GM12878 (cell line): ENCODE results near the gene PRR3.

Experiments
- BHLHE40 ChIP-seq, 2 experiments: fragments of 450-650 bp in 1 of 2; IDR thresholded peaks; 2 replicates each; pipeline ENCODE4 v1.6.1; 2011 to 2017; ENCODE audit warnings: low read depth in 2 of 2, borderline replicate concordance in 1 of 2, improper control_type of control experiment in 1 of 2, low read length in 1 of 2, mild to moderate bottlenecking in 1 of 2
- EZH2 ChIP-seq: IDR thresholded peaks from 2 replicates; pipeline ENCODE4 v1.6.1; 2012; ENCODE audit warnings: low read depth, mild to moderate bottlenecking, control low read depth, inconsistent platforms, low read length, borderline replicate concordance; ENCODE audit not compliant: control insufficient read depth
- POLR2AphosphoS5 ChIP-seq: IDR thresholded peaks from 2 replicates; pipeline ENCODE4 v1.6.1; 2011; ENCODE audit warnings: mild to moderate bottlenecking, low read length, inconsistent platforms
- SPI1 ChIP-seq: IDR thresholded peaks from 2 replicates; pipeline ENCODE4 v1.6.1; 2011; ENCODE audit warnings: low read depth, mild to moderate bottlenecking, low read length, moderate library complexity, borderline replicate concordance; ENCODE audit not compliant: insufficient read depth
- TCF12 ChIP-seq: IDR thresholded peaks from 2 replicates; pipeline ENCODE4 v1.6.1; 2011; ENCODE audit warnings: low read depth, mild to moderate bottlenecking, low read length
- TF ChIP-seq, protein P1 (sequence below): fragments of 450-650 bp; formaldehyde crosslinking; IDR thresholded peaks from 2 replicates; pipeline ENCODE4 v1.5.0; 2022; ENCODE audit warnings: mild to moderate bottlenecking, missing genetic modification characterization
- TF ChIP-seq, protein P2 (sequence below): IDR thresholded peaks from 2 replicates; pipeline ENCODE4 v1.6.1; 2012; ENCODE audit warnings: improper control_type of control experiment, low read depth, low read length; ENCODE audit not compliant: insufficient replicate concordance
- TF ChIP-seq, protein P3 (sequence below), 3 experiments: IDR thresholded peaks in 2 of 3; conservative IDR thresholded peaks in 1 of 3; 2 replicates each; pipeline ENCODE4 v1.5.1; 2011; ENCODE audit warnings: low read depth in 3 of 3, low read length in 3 of 3, mild to moderate bottlenecking in 3 of 3, control low read depth in 2 of 3, moderate library complexity in 2 of 3, inconsistent platforms in 1 of 3, mixed read lengths in 1 of 3; ENCODE audit not compliant: control insufficient read depth in 2 of 3, insufficient read depth in 1 of 3; ENCODE audit errors: extremely low read depth in 1 of 3

DNA sequence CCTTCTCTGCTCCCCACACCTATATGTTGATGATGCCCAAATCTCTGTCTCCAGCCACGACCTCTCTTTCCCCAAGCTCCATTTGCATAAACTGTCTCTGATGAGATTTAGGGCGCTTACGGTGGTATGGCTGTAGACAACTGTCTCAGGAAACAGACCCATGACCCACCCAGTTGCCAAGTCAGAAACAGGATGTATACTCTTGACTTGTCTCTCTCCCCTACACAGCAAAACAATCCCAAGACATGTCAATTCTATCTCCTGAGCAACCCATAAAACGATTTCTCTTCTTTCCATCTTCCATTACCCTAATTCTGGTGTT is 14.7 kb upstream of the PRR3 start:
- TF ChIP-seq, protein P1, sequence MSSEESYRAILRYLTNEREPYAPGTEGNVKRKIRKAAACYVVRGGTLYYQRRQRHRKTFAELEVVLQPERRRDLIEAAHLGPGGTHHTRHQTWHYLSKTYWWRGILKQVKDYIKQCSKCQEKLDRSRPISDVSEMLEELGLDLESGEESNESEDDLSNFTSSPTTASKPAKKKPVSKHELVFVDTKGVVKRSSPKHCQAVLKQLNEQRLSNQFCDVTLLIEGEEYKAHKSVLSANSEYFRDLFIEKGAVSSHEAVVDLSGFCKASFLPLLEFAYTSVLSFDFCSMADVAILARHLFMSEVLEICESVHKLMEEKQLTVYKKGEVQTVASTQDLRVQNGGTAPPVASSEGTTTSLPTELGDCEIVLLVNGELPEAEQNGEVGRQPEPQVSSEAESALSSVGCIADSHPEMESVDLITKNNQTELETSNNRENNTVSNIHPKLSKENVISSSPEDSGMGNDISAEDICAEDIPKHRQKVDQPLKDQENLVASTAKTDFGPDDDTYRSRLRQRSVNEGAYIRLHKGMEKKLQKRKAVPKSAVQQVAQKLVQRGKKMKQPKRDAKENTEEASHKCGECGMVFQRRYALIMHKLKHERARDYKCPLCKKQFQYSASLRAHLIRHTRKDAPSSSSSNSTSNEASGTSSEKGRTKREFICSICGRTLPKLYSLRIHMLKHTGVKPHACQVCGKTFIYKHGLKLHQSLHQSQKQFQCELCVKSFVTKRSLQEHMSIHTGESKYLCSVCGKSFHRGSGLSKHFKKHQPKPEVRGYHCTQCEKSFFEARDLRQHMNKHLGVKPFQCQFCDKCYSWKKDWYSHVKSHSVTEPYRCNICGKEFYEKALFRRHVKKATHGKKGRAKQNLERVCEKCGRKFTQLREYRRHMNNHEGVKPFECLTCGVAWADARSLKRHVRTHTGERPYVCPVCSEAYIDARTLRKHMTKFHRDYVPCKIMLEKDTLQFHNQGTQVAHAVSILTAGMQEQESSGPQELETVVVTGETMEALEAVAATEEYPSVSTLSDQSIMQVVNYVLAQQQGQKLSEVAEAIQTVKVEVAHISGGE (CRISPR knock-in tag) = no peak
- TF ChIP-seq, protein P2, sequence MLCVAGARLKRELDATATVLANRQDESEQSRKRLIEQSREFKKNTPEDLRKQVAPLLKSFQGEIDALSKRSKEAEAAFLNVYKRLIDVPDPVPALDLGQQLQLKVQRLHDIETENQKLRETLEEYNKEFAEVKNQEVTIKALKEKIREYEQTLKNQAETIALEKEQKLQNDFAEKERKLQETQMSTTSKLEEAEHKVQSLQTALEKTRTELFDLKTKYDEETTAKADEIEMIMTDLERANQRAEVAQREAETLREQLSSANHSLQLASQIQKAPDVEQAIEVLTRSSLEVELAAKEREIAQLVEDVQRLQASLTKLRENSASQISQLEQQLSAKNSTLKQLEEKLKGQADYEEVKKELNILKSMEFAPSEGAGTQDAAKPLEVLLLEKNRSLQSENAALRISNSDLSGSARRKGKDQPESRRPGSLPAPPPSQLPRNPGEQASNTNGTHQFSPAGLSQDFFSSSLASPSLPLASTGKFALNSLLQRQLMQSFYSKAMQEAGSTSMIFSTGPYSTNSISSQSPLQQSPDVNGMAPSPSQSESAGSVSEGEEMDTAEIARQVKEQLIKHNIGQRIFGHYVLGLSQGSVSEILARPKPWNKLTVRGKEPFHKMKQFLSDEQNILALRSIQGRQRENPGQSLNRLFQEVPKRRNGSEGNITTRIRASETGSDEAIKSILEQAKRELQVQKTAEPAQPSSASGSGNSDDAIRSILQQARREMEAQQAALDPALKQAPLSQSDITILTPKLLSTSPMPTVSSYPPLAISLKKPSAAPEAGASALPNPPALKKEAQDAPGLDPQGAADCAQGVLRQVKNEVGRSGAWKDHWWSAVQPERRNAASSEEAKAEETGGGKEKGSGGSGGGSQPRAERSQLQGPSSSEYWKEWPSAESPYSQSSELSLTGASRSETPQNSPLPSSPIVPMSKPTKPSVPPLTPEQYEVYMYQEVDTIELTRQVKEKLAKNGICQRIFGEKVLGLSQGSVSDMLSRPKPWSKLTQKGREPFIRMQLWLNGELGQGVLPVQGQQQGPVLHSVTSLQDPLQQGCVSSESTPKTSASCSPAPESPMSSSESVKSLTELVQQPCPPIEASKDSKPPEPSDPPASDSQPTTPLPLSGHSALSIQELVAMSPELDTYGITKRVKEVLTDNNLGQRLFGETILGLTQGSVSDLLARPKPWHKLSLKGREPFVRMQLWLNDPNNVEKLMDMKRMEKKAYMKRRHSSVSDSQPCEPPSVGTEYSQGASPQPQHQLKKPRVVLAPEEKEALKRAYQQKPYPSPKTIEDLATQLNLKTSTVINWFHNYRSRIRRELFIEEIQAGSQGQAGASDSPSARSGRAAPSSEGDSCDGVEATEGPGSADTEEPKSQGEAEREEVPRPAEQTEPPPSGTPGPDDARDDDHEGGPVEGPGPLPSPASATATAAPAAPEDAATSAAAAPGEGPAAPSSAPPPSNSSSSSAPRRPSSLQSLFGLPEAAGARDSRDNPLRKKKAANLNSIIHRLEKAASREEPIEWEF = no peak
- TF ChIP-seq BHLHE40 (IDR thresholded peaks at IDR 0.05; ENCODE audit: borderline replicate concordance in 1 of 2, low read depth in 2 of 2, low read length in 1 of 2) = no peak
- no peak for TF ChIP-seq TCF12
- no peak for TF ChIP-seq EZH2
- TF ChIP-seq, protein P3, sequence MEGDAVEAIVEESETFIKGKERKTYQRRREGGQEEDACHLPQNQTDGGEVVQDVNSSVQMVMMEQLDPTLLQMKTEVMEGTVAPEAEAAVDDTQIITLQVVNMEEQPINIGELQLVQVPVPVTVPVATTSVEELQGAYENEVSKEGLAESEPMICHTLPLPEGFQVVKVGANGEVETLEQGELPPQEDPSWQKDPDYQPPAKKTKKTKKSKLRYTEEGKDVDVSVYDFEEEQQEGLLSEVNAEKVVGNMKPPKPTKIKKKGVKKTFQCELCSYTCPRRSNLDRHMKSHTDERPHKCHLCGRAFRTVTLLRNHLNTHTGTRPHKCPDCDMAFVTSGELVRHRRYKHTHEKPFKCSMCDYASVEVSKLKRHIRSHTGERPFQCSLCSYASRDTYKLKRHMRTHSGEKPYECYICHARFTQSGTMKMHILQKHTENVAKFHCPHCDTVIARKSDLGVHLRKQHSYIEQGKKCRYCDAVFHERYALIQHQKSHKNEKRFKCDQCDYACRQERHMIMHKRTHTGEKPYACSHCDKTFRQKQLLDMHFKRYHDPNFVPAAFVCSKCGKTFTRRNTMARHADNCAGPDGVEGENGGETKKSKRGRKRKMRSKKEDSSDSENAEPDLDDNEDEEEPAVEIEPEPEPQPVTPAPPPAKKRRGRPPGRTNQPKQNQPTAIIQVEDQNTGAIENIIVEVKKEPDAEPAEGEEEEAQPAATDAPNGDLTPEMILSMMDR (IDR thresholded peaks at IDR 0.05 in 2 of 3, conservative IDR thresholded peaks at IDR 0.05 in 1 of 3; ENCODE audit: control insufficient read depth in 2 of 3, extremely low read depth in 1 of 3, insufficient read depth in 1 of 3, low read depth in 3 of 3, low read length in 3 of 3) = no peak
- TF ChIP-seq POLR2AphosphoS5 = no peak
- TF ChIP-seq SPI1 = no peak
